Measurements from ENCODE around the gene PER3. TPM values are rescaled to one million over a fixed set of nuclear protein-coding genes. Genes with fewer than 3 reads are reported as not detected.

PER3 gene
- total and polyA plus RNA-seq, 2 donors (not counting 1 experiment from before 2014, with no cell fraction given), result 2.4 to 5.8 TPM

GRCh38 chr1:7847599-7847998 lies 63.5 kb downstream of the PER3 start:
- ChIA-PET CTCF (no interaction called here), POLR2A (no interaction called here)
- no peak overlapping the region for H3K27ac ChIP-seq (ENCODE audit: low read length in 2 of 2)
- no peaks in the 10 kb centered on the region for H4K20me1 ChIP-seq (ENCODE audit: control insufficient read depth, insufficient read depth, low read length, poor library complexity, severe bottlenecking)
- H3K27me3 ChIP-seq (replicated peaks in 1 of 4; ENCODE audit: control extremely low read depth in 1 of 4, control insufficient read depth in 3 of 4, insufficient read depth in 4 of 4, low read length in 3 of 4), result no peaks in the 10 kb centered on the region
- H3K36me3 ChIP-seq (replicated peaks in 1 of 2; ENCODE audit: control extremely low read depth in 1 of 2, control insufficient read depth in 1 of 2, extremely low read depth in 1 of 2, insufficient read depth in 2 of 2, low read length in 1 of 2), result no peaks in the 10 kb centered on the region
- no peaks in the 10 kb centered on the region for H3K9me3 ChIP-seq (ENCODE audit: control extremely low read depth in 1 of 3, control insufficient read depth in 2 of 3, insufficient read depth in 1 of 3, low read length in 2 of 3)
- 90% methylated on average over 3 of the region's 4 CpGs for WGBS (ENCODE audit: insufficient coverage)
- H3K4me1 ChIP-seq (ENCODE audit: control insufficient read depth in 2 of 2, insufficient read depth in 2 of 2, low read length in 2 of 2), result no peaks in the 10 kb centered on the region
- ATAC-seq (ENCODE audit: low read depth), result no peak
- intact Hi-C loops (cut with micrococcal nuclease), result no loop called here
- Mint-ChIP-seq H3K9me3 (ENCODE audit: insufficient read depth) (no peaks in the 10 kb centered on the region), H3K27me3 (no peaks in the 10 kb centered on the region), H3K4me3 (no peak overlapping the region), H3K27ac (no peak overlapping the region), H3K4me1 (no peaks in the 10 kb centered on the region)
- TF ChIP-seq CTCF (IDR thresholded peaks at IDR 0.05) (no peak), EZH2 (IDR thresholded peaks at IDR 0.05; ENCODE audit: borderline replicate concordance, insufficient read depth, low read depth, low read length, poor library complexity, severe bottlenecking) (no peak)
- no peaks in the 10 kb centered on the region for H3K79me2 ChIP-seq (ENCODE audit: control insufficient read depth, insufficient read depth, low read length)
- no peak for DNase-seq
- H3K9ac ChIP-seq (ENCODE audit: low read length), result no peak overlapping the region
- no peak overlapping the region for H3K4me3 ChIP-seq (ENCODE audit: control extremely low read depth in 1 of 5, extremely low read depth in 1 of 5, insufficient read depth in 1 of 5, low read depth in 2 of 5, low read length in 4 of 5)
- H3K4me2 ChIP-seq (replicated peaks; ENCODE audit: low read depth, low read length, poor library complexity, severe bottlenecking), result no peak overlapping the region
- no peak overlapping the region for H2AFZ ChIP-seq (ENCODE audit: insufficient read depth, low read depth, low read length, poor library complexity, severe bottlenecking)

- ChIA-PET POLR2A (no interaction called here), CTCF (interaction anchor here (0.7 kb wide), 1 partner anchor 27 kb away, joined by 3 read pairs; no protein-coding TSS in a partner anchor)
- no peak for DNase-seq
- Mint-ChIP-seq H3K4me1 (no peaks in the 10 kb centered on the region), H3K27me3 (no peaks in the 10 kb centered on the region), H3K4me3 (no peak overlapping the region), H3K27ac (no peak overlapping the region), H3K9me3 (ENCODE audit: insufficient read depth) (no peaks in the 10 kb centered on the region)
- intact Hi-C loops (cut with micrococcal nuclease), result no loop called here
- ATAC-seq (ENCODE audit: low read depth), result no peak
- TF ChIP-seq CTCF (IDR thresholded peaks at IDR 0.05) (no peak), EZH2 (IDR thresholded peaks at IDR 0.05; ENCODE audit: borderline replicate concordance, insufficient read depth, low read depth, low read length, poor library complexity, severe bottlenecking) (no peak)
- Histone ChIP-seq H3K36me3 (replicated peaks in 1 of 2; ENCODE audit: control extremely low read depth in 1 of 2, control insufficient read depth in 1 of 2, extremely low read depth in 1 of 2, insufficient read depth in 2 of 2, low read length in 1 of 2) (no peaks in the 10 kb centered on the region), H3K9ac (ENCODE audit: low read length) (no peak overlapping the region), H3K27me3 (replicated peaks in 1 of 4; ENCODE audit: control extremely low read depth in 1 of 4, control insufficient read depth in 3 of 4, insufficient read depth in 4 of 4, low read length in 3 of 4) (no peaks in the 10 kb centered on the region), H3K4me3 (ENCODE audit: control extremely low read depth in 1 of 5, extremely low read depth in 1 of 5, insufficient read depth in 1 of 5, low read depth in 2 of 5, low read length in 4 of 5) (no peak overlapping the region), H3K9me3 (ENCODE audit: control extremely low read depth in 1 of 3, control insufficient read depth in 2 of 3, insufficient read depth in 1 of 3, low read length in 2 of 3) (no peaks in the 10 kb centered on the region), H4K20me1 (ENCODE audit: control insufficient read depth, insufficient read depth, low read length, poor library complexity, severe bottlenecking) (no peaks in the 10 kb centered on the region), H2AFZ (ENCODE audit: insufficient read depth, low read depth, low read length, poor library complexity, severe bottlenecking) (no peak overlapping the region), H3K4me2 (replicated peaks; ENCODE audit: low read depth, low read length, poor library complexity, severe bottlenecking) (no peak overlapping the region), H3K4me1 (ENCODE audit: control insufficient read depth in 2 of 2, insufficient read depth in 2 of 2, low read length in 2 of 2) (no peaks in the 10 kb centered on the region), H3K79me2 (ENCODE audit: control insufficient read depth, insufficient read depth, low read length) (no peaks in the 10 kb centered on the region), H3K27ac (ENCODE audit: low read length in 2 of 2) (no peak overlapping the region)
- WGBS (ENCODE audit: insufficient coverage), result 98% methylated on average over 10 of the region's 15 CpGs
Measured at GRCh38 chr1:7850786-7851185, 66.7 kb downstream of the PER3 start.
